Astrocyte (in vitro differentiated cells and primary cell): ENCODE data around the gene SPRR1A.

Experiments used
- EZH2 ChIP-seq: IDR thresholded peaks from 2 replicates; pipeline ENCODE4 v1.6.1; 2012; ENCODE audit warnings: mild to moderate bottlenecking, low read length, inconsistent platforms; ENCODE audit not compliant: insufficient read depth
- TF ChIP-seq, protein P1 (sequence below): IDR thresholded peaks from 2 replicates; pipeline ENCODE4 v1.5.1; 2011; ENCODE audit warnings: low read depth, mild to moderate bottlenecking, inconsistent platforms, low read length, moderate library complexity; ENCODE audit not compliant: insufficient read depth

GRCh38 chr1:152946651-152947256 is 37.1 kb upstream of the SPRR1A start, which contains the start of gene SPRR5:
- TF ChIP-seq, protein P1, sequence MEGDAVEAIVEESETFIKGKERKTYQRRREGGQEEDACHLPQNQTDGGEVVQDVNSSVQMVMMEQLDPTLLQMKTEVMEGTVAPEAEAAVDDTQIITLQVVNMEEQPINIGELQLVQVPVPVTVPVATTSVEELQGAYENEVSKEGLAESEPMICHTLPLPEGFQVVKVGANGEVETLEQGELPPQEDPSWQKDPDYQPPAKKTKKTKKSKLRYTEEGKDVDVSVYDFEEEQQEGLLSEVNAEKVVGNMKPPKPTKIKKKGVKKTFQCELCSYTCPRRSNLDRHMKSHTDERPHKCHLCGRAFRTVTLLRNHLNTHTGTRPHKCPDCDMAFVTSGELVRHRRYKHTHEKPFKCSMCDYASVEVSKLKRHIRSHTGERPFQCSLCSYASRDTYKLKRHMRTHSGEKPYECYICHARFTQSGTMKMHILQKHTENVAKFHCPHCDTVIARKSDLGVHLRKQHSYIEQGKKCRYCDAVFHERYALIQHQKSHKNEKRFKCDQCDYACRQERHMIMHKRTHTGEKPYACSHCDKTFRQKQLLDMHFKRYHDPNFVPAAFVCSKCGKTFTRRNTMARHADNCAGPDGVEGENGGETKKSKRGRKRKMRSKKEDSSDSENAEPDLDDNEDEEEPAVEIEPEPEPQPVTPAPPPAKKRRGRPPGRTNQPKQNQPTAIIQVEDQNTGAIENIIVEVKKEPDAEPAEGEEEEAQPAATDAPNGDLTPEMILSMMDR, result no peak
- no peak for TF ChIP-seq EZH2
